HepG2 (cell line): ENCODE data around the gene MACROD2. TPM values are rescaled to one million over a fixed set of nuclear protein-coding genes. Genes with fewer than 3 reads are reported as not detected.

Source experiments
- EP300 ChIP-seq, 3 experiments: sonication (generic) in 1 of 3; formaldehyde crosslinking in 1 of 3; IDR thresholded peaks; 2 replicates each; pipeline versions ENCODE4 v1.5.1 to v1.6.1; 2011 to 2020; ENCODE audit warnings: low read depth in 2 of 3, low read length in 2 of 3, borderline replicate concordance in 1 of 3, improper control_type of control experiment in 1 of 3, mild to moderate bottlenecking in 1 of 3, missing genetic modification reagents in 1 of 3, moderate library complexity in 1 of 3
- FOSL1 ChIP-seq: sonication (generic); formaldehyde crosslinking; IDR thresholded peaks from 2 replicates; pipeline ENCODE4 v1.9.0; 2021; ENCODE audit warnings: missing genetic modification reagents, borderline replicate concordance
- GATAD1 ChIP-seq: IDR thresholded peaks from 2 replicates; pipeline ENCODE4 v1.6.1; 2016; ENCODE audit warnings: missing genetic modification reagents, missing compliant biosample characterization
- HNF4A ChIP-seq: sonication (generic); formaldehyde crosslinking; IDR thresholded peaks from 2 replicates; pipeline ENCODE4 v1.4.0; 2020; ENCODE audit warnings: missing genetic modification reagents
- KDM5A ChIP-seq: fragments of 200-600 bp; sonication (generic); IDR thresholded peaks from 2 replicates; pipeline ENCODE4 v1.7.0; 2018; ENCODE audit warnings: antibody characterized with exemption, mild to moderate bottlenecking, low read length, borderline replicate concordance
- KLF11 ChIP-seq: IDR thresholded peaks from 2 replicates; pipeline ENCODE4 v1.6.1; 2016; ENCODE audit warnings: missing compliant biosample characterization
- MBD4 ChIP-seq: IDR thresholded peaks from 2 replicates; pipeline ENCODE4 v1.6.1; 2012; ENCODE audit warnings: low read length, inconsistent platforms, borderline replicate concordance
- MYC ChIP-seq: sonication (generic); formaldehyde crosslinking; IDR thresholded peaks from 2 replicates; pipeline ENCODE4 v1.9.0; 2021; ENCODE audit warnings: missing genetic modification reagents, borderline replicate concordance
- ONECUT2 ChIP-seq: sonication (generic); formaldehyde crosslinking; IDR thresholded peaks from 2 replicates; pipeline ENCODE4 v1.4.0; 2020; ENCODE audit warnings: missing genetic modification reagents
- SOX13 ChIP-seq, 3 experiments: fragments of 450-650 bp in 1 of 3; sonication (generic) in 1 of 3; formaldehyde crosslinking in 1 of 3; IDR thresholded peaks in 2 of 3; conservative IDR thresholded peaks in 1 of 3; 2 replicates each; pipeline versions ENCODE4 v1.5.0 to v1.6.1; 2016 to 2020; ENCODE audit warnings: antibody characterized with exemption in 1 of 3, mild to moderate bottlenecking in 1 of 3, missing compliant biosample characterization in 1 of 3, missing genetic modification reagents in 1 of 3, moderate library complexity in 1 of 3
- SOX6 ChIP-seq, 2 experiments: fragments of 450-650 bp in 1 of 2; sonication (generic) in 1 of 2; formaldehyde crosslinking in 1 of 2; IDR thresholded peaks; 2 replicates each; pipeline versions ENCODE4 v1.4.0 to v1.6.1; 2017 to 2020; ENCODE audit warnings: antibody characterized with exemption in 1 of 2, mild to moderate bottlenecking in 1 of 2, missing genetic modification reagents in 1 of 2
- SPEN ChIP-seq: sonication (generic); formaldehyde crosslinking; IDR thresholded peaks from 2 replicates; pipeline ENCODE4 v1.5.1; 2020; ENCODE audit warnings: low read depth, mild to moderate bottlenecking, missing genetic modification reagents
- ZMYM4 ChIP-seq: sonication (generic); formaldehyde crosslinking; IDR thresholded peaks from 2 replicates; pipeline ENCODE4 v1.8.1; 2023; ENCODE audit warnings: mild to moderate bottlenecking, missing genetic modification reagents
- polyA plus RNA-seq, 8 experiments: library from polyadenylated mRNA; depleted of rRNA in 3 of 8; stranded (reverse) in 7 of 8; unstranded in 1 of 8; fragments of >200 nt; fragmentation: Illumina TruSeq in 4 of 8; extraction: Trizol in 4 of 8; gene quantifications; 2 replicates each; pipeline versions ENCODE4 v1.2.1 to v1.2.3, GENCODE V29; 2011 to 2016; ENCODE audit warnings: low read depth in 4 of 8, missing spikeins in 1 of 8, mixed read lengths in 1 of 8; ENCODE audit not compliant: insufficient read depth in 1 of 8
- total RNA-seq, 5 experiments: library from RNA; depleted of rRNA; stranded (reverse); fragments of >200 nt; fragmentation: Illumina TruSeq; extraction: Trizol; gene quantifications; 2 replicates each; pipeline ENCODE4 v1.2.3, GENCODE V29; 2016; ENCODE audit warnings: low read depth in 1 of 5
- TF ChIP-seq, protein P1 (sequence below): sonication (generic); formaldehyde crosslinking; IDR thresholded peaks from one replicate; pipeline ENCODE4 v1.5.1; 2020; ENCODE audit warnings: mild to moderate bottlenecking, missing genetic modification reagents; ENCODE audit errors: not compliant biosample characterization
- TF ChIP-seq, protein P2 (sequence below), 2 experiments: sonication (generic) in 1 of 2; formaldehyde crosslinking in 1 of 2; IDR thresholded peaks; 2 replicates each; pipeline versions ENCODE4 v1.4.0 to v1.6.1; 2016 to 2020; ENCODE audit warnings: borderline replicate concordance in 1 of 2, low read depth in 1 of 2, mild to moderate bottlenecking in 1 of 2, missing genetic modification reagents in 1 of 2

The MACROD2 gene
- total and polyA plus RNA-seq, 2 of the 13 experiments (the other 11 are each of a cell fraction or from before 2014, with no cell fraction given): 0.13 to 0.51 TPM

DNA sequence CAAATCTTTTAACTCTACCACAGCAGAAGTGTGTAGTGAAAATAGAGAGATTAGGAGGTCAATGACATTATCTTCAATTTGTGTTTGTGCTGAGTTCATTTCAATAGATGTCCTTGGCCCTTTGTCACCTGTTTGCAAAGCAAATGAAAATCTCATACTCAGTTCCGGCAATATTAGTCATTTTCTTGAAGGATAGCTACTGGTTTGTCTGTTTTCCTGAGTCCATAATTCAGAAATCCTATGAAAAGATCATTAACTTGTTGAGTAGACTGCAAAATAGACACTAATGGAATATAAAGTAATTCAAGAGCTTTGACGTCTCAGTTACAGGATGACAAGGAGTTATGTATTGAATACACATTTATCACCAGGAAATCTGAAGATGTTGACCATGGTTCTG is 1163.2 kb downstream of the MACROD2 start (continued):
- TF ChIP-seq, protein P1, sequence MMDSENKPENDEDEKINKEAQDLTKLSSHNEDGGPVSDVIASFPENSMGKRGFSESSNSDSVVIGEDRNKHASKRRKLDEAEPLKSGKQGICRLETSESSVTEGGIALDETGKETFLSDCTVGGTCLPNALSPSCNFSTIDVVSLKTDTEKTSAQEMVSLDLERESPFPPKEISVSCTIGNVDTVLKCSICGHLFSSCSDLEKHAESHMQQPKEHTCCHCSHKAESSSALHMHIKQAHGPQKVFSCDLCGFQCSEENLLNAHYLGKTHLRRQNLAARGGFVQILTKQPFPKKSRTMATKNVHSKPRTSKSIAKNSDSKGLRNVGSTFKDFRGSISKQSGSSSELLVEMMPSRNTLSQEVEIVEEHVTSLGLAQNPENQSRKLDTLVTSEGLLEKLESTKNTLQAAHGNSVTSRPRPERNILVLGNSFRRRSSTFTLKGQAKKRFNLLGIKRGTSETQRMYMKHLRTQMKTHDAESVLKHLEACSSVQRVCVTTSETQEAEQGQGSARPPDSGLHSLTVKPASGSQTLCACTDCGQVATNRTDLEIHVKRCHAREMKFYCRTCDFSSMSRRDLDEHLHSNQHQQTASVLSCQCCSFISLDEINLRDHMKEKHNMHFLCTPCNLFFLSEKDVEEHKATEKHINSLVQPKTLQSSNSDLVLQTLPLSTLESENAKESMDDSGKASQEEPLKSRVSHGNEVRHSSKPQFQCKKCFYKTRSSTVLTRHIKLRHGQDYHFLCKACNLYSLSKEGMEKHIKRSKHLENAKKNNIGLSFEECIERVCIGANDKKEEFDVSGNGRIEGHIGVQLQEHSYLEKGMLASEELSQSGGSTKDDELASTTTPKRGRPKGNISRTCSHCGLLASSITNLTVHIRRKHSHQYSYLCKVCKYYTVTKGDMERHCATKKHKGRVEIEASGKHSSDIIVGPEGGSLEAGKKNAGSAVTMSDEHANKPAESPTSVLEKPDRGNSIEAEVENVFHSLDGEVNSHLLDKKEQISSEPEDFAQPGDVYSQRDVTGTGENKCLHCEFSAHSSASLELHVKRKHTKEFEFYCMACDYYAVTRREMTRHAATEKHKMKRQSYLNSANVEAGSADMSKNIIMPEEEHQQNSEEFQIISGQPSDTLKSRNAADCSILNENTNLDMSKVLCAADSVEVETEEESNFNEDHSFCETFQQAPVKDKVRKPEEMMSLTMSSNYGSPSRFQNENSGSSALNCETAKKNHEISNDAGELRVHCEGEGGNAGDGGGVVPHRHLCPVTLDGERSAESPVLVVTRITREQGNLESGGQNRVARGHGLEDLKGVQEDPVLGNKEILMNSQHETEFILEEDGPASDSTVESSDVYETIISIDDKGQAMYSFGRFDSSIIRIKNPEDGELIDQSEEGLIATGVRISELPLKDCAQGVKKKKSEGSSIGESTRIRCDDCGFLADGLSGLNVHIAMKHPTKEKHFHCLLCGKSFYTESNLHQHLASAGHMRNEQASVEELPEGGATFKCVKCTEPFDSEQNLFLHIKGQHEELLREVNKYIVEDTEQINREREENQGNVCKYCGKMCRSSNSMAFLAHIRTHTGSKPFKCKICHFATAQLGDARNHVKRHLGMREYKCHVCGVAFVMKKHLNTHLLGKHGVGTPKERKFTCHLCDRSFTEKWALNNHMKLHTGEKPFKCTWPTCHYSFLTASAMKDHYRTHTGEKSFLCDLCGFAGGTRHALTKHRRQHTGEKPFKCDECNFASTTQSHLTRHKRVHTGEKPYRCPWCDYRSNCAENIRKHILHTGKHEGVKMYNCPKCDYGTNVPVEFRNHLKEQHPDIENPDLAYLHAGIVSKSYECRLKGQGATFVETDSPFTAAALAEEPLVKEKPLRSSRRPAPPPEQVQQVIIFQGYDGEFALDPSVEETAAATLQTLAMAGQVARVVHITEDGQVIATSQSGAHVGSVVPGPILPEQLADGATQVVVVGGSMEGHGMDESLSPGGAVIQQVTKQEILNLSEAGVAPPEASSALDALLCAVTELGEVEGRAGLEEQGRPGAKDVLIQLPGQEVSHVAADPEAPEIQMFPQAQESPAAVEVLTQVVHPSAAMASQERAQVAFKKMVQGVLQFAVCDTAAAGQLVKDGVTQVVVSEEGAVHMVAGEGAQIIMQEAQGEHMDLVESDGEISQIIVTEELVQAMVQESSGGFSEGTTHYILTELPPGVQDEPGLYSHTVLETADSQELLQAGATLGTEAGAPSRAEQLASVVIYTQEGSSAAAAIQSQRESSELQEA (CRISPR knock-in tag): no peak
- TF ChIP-seq EP300 (IDR thresholded peaks at IDR 0.05; ENCODE audit: low read depth in 2 of 2, low read length in 2 of 2) (peak in 1 of 2 experiments; percentile 81; a peak in 2 of 4 replicates), EP300 (CRISPR knock-in tag; IDR thresholded peaks at IDR 0.05; ENCODE audit: borderline replicate concordance) (peak; percentile 60; the same call in 1 of the 2 replicates), SPEN (CRISPR knock-in tag) (no peak), KDM5A (no peak), GATAD1 (0 out of 2 replicates have a peak, but pooled peaks have one; percentile 15), FOSL1 (CRISPR knock-in tag) (0 out of 2 replicates have a peak, but pooled peaks have one; percentile 46), ONECUT2 (CRISPR knock-in tag) (no peak), MBD4 (peak; percentile 44; the same call in 1 of the 2 replicates), ZMYM4 (CRISPR knock-in tag) (peak; percentile 51; the same call in 1 of the 2 replicates), SOX13 (IDR thresholded peaks at IDR 0.05) (no peak), SOX13 (CRISPR knock-in tag; conservative IDR thresholded peaks at IDR 0.05 in 1 of 2, IDR thresholded peaks at IDR 0.05 in 1 of 2) (peak in 1 of 2 experiments; percentile 97; a peak in 2 of 4 replicates), MYC (CRISPR knock-in tag) (no peak), KLF11 (CRISPR knock-in tag) (no peak), HNF4A (CRISPR knock-in tag) (peak; percentile 84), SOX6 (IDR thresholded peaks at IDR 0.05) (no peak), SOX6 (CRISPR knock-in tag; IDR thresholded peaks at IDR 0.05) (peak; percentile 92)
- TF ChIP-seq, protein P2, sequence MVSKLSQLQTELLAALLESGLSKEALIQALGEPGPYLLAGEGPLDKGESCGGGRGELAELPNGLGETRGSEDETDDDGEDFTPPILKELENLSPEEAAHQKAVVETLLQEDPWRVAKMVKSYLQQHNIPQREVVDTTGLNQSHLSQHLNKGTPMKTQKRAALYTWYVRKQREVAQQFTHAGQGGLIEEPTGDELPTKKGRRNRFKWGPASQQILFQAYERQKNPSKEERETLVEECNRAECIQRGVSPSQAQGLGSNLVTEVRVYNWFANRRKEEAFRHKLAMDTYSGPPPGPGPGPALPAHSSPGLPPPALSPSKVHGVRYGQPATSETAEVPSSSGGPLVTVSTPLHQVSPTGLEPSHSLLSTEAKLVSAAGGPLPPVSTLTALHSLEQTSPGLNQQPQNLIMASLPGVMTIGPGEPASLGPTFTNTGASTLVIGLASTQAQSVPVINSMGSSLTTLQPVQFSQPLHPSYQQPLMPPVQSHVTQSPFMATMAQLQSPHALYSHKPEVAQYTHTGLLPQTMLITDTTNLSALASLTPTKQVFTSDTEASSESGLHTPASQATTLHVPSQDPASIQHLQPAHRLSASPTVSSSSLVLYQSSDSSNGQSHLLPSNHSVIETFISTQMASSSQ (IDR thresholded peaks at IDR 0.05; ENCODE audit: low read depth): 0 out of 2 replicates have a peak, but pooled peaks have one; percentile 36
- TF ChIP-seq, protein P2 (CRISPR knock-in tag; IDR thresholded peaks at IDR 0.05; ENCODE audit: borderline replicate concordance): peak; percentile 61; the same call in 1 of the 2 replicates
